GM19043 (cell line): ENCODE data around the gene RCBTB2.

Source experiments
- ATAC-seq: cut with Tn5 transposase; IDR thresholded peaks from one replicate; pipeline ENCODE4 v1.9.1; 2021; ENCODE audit warnings: low read depth; ENCODE audit not compliant: unreplicated experiment

Gene RCBTB2

DNA sequence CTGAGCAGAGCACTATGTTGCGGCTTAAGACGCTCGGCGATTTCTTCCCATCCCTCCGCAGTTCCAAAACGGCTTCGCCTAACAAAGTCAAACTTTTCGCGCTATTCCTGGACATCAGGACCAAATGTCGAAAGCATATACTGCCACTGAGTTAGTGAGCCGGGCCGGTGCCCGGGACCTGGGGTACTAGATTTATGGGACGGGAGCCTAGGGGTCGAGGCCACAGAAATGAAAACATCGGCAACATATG, 699 bp downstream of the RCBTB2 start:
- peak; percentile 4 for ATAC-seq

DNA sequence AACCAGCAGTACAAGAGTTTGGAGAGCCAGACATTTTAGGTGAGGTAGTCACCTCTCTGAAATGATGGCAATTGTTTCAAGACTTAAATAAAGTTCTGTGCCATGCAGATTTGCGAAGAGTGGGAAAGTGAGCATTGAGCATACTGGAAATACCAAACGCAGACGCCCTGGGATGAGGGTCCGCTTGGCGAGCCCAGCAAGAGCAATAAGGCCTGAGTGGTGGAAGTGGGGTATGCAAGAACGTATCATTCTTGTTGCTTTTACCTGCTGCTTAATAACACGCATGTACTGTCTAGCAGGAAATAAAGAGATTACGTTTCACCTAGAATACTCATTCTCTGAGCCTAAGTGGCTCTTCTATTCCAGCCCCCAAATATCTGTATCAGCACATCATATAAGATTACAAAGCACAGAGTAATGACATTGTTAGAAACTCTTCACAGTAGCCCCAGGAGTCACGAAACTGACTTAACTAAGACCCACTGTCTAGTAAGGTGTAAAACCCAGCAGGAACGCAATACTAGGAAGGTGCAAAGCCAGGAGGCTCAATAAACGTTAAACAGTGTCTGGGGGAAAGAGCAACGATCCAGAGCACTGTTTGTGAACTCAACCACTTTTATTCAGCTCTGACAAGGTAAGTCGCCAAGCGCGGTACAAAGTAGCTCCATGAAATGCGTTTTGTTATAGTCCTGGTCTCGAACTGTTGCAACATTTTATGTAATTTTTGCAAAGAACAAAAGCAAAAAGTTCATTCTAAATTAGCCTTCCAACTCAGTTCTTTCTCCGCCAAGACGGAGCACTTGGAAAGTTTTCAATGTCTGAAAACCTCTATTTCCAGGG, 1.2 kb downstream of the RCBTB2 start:
- ATAC-seq = no peak

DNA sequence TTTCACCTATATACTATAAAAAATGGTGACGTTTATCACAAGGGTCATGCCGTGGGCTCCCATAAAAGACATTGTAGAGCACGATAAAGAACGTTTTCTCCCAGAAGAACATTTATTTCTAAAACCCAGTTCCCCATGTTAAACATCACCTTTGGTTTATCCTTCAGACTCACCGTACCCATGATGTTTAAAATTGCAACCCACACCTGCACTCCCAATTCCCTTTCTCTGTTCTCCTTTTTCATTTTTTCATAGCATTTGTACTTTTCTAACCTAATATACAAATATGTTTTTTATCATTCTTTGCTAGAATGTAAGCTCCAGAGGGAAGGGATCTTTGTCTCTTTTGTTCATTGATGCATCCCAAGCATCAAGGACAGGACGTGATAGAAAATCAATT, 2.0 kb downstream of the RCBTB2 start:
- ATAC-seq = no peak

DNA sequence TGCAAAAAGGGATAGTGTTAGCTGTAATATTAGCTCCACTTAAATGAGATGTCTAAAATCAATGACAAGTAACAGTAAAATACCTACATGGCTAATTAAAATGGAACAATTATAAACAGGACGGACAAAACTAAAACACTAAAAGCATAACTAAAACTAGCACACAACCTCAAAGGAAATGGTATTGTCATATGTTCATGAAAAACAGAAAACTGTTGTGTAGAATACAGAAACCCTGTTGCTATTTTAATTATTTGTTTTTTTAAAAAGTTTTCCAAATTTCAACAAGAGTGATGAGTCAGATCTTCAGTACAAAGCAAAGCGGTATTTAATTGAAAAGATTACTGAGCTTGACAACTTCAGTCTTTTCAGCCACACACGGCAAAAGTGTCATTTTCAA, 4.2 kb downstream of the RCBTB2 start:
- no peak for ATAC-seq

DNA sequence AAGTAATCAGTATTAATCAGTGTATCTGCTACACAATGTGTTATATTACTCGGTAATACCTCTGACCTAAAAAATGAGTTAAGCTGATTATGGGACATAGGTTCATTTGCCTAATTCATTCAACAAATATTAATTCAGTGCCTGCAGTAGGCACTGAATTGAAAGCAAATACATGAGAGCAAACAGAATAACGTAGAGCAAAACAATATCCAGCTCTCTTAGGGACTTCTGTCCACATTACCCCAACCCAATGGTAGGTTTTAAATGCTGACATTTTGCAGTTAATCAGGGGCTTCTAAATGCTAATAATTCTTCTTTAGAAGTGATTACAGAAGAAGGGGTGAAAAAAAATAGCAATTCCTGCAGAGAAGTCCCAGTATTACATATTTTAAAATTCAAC, 4.9 kb downstream of the RCBTB2 start:
- ATAC-seq = no peak

DNA sequence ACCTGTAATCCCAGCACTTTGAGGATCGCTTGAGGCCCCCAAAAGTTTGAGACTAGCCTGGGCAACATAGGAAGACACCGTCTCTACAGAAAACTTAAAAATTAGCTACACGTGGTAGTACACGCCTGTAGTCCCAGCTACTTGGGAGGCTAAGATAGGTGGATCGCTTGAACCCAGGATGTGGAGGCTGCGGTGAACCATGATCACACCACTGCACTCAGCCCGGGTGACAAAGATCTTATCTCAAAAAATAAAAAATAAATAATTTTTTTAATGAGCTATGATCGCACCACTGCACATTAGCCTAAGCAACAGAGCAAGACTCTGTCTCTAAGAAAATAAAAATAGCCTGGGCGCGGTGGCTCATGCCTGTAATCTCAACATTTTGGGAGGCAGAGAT, 6.6 kb downstream of the RCBTB2 start:
- no peak for ATAC-seq

DNA sequence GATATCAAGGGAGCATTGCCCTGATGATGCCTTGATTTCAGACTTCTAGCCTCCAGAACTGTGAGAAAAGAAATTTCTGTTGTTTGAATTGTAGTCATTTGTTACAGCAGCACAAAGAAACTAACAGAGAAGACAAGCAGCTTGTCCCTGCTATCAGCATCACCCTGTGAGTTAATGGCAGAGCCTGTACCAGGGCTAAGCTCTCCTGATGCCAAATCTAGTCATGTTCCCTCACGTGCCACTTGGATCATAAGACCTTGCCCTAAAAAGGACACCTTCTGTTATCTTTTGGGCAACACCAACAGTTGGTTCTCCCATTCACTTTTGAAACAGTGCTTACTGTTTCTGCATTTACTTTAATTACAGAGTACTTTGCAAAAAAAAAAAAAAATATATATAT, 14.8 kb downstream of the RCBTB2 start:
- ATAC-seq = no peak

DNA sequence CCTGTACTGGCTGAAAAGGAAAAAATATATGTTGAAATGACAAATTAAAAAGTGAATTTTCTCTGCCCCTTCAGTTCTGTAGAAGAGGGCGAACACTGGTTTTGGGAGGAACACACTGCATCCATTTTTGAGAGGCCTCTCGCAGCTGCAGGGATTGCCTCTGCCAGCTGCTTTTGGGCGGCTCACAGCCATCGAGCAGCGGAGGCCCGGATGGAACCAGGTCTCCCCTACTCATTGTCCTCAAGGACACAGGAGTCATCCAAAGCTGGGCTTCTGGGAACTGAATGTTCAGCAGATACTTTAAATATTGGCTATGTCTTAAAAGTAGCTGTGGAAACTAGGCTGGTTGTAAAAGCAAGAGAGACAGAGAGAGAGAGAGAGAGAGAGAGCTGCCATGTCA, 17.1 kb downstream of the RCBTB2 start:
- no peak for ATAC-seq

DNA sequence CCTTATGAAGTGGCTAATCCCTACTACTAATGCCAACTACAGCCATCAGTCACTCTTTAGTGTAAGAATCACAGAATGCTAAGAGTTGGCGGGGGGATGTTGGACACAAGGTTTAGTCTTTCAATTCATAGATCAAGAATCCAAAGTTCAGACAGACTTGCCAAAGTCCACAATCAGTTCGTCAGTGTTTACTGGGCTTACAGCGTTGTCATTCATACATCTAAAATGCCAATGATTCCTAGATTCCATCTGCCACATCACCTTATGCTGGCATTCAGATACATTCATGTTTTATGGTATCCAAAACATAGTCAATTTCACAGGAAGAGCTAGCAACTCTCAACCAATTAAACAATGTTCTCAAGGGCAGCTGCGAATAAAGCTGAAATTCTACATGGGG, 18.1 kb downstream of the RCBTB2 start:
- ATAC-seq = no peak

DNA sequence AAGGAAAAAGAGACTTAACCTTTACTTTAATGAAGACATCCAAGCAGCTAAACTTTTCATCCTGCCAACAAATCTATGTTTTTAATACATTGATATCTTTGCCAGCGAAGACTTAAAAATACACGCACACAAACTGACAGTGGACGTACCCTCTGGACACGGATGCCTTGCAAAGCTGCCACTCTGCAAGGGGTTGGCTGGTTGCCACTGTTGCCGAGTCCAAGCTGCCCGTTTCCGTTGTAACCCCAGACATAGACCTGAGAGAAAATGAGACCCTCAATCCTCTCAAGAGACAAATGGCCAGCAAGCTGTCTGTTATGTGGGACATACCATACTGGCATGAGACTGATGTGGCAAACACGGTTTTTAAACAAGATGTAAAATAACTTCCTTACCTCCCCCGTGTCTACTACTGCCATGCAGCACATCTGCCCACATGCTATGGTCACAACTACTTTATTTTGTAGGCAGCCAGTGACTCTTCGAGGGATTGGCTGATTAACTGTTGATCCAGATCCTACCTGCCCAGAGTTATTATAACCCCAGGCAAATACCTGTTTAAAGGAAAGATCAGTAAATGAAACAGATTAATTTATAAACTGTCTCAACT, 21.2 kb downstream of the RCBTB2 start:
- ATAC-seq = no peak

DNA sequence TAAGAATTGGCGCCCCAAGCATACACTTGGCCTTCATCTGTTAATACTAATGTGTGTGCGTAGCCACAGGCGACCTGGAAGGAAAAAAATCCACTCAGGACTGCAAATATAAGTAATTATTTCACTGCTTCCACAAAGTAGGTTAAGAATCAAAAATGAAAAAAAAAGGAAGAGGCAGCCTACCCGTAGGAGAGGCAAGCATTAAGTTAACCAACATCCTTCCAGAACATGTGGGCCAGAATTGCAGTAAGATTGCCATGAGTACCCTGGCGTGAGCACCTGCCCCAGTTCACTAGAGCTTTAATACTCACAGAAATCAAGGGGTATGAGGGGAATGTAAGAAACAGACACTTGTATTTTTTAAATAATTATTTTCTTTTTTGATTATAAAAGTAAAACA, 22.2 kb downstream of the RCBTB2 start:
- no peak for ATAC-seq

DNA sequence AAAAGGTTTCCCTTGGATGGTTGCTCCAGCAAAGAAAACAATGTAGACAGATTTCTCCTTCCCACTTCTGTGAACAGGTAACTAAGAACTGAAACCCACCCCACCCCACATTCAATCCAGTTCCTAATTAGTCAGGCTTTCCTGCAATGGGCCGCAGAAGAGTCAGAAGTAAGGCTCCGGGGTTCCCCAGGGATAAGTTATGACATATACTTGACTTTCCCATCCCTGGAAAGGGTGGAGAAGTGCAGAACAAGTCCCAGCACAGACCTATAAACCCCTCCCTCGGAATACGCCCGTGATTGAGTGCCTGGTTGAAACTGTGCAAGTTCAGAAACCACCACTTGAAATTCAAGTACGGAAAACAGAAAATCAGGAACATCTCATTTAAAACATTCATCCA, 24.9 kb downstream of the RCBTB2 start:
- no peak for ATAC-seq

DNA sequence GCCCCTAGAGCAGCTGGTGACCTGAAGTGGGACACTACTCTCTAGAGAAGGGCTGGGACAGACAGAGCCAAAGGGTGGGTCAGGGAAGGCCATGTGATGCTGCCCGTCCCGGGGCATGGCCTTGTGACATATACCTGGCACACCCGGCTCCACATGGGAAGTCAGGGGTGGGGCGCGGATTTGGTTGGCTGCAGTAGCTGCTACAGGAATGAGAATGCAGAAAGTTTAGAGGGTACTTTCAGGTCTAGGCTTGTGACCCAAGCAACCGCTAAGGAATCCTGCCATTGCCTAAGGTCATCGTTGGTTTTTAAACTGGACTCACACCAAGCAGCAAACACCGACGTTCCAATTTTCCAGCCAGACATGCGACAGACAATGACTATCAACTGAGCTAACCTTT, 25.9 kb downstream of the RCBTB2 start:
- ATAC-seq = no peak

DNA sequence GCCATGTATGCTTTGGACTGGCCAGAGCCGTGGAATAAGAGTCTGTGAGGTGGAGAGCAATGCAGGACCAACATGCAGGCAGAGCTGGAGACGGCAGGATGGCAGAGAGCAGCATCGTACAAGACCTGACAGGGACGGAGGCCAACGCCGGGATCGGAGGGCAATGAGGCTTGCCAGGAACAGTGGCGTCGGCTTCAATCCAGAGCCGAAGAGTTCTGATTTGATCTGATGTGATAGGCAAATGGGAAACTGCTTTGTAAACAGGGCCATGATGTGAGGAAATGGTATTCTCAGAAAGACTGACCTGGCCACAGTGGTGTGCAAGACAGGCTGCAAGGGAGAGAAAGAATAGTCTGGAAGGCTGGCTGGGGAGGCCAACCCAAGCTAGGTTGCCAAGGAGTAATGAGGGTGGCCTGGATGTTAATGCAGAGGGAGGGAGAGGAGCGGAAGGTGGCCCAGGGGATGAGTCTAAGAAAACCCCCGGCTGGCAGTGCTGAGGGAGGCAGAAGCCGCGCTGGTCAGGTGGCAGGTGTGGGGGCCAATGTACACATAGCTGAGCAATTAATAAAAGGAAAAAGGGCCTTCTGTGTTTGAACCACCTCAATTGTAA, 26.7 kb downstream of the RCBTB2 start:
- ATAC-seq = peak; percentile 25

DNA sequence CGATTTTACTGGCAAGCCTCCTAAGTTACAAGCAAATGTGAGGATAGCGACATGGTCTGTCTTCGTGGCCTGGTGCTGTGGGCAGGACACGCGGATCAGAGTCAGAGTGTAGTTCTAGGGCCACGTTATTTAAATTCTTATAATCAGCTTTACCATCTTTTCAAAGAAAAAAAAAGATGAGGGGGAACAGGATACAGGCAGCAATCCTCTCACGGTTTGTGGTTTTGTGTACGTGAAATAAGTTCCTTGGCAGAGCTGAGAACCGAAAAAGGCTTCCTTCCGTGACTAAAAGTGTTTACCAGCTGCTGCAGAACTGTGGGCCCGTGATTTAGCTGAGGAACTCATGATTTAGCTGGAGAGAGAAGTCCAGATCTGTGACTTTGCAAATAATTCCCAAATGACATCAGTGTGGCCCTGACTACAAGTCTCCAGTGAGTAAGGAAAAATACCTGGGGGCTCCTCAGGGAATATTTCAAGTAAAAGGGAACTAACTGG, 27.2 kb downstream of the RCBTB2 start:
- ATAC-seq = peak; percentile 55

DNA sequence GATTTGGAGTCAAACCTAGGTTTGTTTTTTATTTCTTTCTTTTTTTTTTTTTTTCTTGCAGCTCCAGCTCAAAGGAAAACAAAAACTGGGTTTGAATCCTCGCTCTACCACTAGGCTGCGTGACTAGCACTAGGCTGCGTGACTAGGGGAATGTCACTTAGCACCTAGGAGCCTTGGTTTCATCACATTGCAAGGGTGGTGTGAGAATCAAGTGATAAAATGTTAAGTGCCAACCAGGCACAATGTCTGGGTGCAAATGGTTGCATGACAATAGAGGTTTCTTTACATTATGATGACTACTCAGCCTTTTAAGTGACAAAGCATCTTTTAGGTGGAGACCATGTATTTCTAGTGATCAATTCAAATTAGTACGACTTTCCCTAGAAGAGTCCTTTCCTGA, 27.9 kb downstream of the RCBTB2 start:
- no peak for ATAC-seq

DNA sequence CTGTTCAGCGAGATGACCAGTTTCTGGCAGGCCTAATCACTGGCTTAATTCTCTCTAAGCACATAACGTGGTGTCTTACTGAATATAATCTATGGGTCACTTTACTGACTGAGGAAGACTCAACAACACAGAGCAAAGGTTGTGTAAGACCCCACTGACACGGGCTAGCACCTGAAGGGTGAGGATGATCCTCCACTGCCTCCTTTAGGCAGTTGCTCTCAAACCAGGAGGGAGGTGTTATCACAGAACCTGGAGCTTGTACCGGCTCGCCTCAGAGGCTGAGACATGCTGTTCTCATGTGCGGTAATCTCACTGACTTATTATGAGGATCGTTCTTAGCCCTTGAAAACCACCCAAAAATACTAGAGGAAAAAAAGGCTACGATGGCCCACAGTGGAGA, 28.3 kb downstream of the RCBTB2 start:
- ATAC-seq = no peak

DNA sequence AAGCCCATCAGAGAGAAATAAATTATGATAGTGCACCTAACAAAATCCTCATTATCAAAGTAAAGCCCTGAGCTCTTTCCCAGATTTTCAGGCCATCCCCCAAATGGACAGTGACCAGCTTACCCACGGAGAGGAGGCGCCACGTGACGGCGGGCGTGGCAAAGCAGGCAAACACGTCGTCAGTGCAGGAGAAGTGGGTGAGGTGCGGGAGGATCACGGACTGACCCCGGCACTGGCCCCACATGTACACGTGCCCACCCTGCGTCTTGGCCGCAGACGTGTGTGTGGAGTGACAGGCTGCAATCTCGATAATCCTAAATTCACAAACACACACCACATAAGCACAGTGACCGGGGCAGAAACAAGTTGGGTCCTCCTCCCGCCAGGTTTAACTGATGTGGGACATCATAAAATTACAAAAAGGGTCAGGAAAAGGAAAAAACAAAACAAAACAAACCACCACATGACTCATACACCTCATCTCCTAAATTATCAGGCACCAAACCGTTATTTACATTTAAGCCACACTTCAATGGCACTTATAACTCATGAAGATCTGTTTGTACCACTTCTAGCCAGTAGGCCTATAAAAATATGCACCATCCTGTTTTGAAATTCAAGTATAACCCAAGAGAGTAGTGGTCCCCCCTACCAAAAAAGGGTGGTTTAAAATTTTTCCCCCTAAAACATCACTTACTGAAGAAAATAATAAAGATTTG, 30.1 kb downstream of the RCBTB2 start:
- no peak for ATAC-seq

DNA sequence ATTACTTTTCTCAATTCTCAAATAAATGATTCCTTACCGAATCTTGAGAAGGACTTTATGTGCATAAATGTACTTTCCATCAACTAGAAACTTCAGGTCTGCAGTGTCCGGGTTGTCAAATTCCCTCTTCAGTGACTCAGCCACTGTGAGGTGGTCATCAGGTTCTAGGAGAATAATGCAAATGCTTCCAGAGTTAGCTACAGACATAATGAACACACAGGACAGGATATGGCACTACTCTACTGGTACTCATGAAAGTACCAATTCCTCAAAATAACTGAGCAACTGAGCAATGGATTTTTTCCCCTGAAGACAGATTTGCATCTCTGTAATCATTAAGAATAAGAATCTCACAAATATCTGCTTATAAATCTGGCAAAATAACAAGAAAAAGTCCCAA, 31.2 kb downstream of the RCBTB2 start:
- ATAC-seq = peak; percentile 41

DNA sequence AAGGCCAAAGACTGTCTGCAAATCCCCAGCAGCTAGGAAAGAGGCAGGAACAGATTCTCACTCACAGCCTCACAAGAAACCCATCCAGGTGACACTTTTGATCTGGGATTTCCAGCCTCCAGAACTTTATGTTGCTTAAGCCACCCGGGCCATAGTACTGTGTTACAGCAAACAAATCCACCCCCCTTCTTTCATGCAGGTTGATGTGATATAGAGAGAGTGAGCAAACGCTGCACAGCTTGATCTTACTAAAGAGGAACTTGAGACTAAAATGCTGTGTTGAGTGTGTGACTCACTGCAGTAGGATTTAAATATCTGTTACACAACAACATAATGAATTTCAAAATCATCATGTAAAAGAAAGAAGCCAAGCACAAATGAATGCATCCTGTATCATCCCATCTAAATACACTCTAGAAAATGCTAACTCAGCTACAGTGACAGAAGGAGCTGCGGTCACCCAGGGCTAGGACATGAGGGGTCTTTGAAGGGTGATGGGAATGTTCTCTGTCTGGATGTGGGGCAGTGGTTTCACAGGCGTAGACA, 32.2 kb downstream of the RCBTB2 start:
- peak; percentile 32 for ATAC-seq

DNA sequence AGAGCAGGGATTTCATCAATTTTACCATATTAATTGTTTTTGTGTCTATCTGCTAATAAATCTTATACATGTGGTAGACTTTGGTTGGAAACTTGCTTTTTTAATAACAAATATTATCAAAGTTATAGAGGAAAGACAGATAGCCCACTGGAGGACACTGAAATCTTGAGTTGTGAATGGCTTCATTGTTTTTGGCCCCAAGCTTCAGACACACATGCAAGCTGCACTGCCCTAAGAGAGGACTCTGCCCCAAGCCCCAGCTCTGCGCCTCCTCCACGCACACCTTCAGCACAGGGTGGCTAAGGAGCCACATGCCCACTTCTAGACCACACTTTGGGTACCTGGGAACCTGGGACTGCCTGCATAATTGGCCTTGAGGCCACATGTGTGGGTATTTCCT, 35.2 kb downstream of the RCBTB2 start:
- ATAC-seq = no peak
